Limb (tissue), 2 donors: ENCODE measurements around the gene MCM5.

ENCODE experiments used
- DNase-seq, 2 donors: peaks; one replicate each; pipeline ENCODE4 v3.0.0-alpha.2; 2016; ENCODE audit errors: extremely low spot score in 2 of 2

Gene MCM5

DNA sequence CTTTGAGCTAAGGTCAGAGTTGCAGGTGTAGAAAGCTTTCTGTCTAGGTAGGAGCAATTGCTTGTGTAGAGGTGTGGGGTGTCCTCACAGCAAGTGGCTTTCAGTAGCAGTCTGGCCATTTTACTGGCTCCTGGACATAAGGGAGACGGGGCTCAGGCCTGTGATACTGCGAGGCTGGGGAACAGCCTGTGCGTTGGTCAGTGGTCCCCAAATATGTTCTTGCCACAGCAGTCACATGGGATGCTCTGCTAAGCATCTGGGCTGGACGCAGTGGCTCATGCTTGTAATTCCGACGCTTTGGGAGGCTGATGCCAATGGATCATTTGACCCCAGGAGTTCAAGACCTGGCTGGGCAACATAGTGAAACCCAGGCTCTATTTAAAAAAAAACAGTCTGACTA lies 1.9 kb downstream of the MCM5 start:
- DNase-seq = no peak

DNA sequence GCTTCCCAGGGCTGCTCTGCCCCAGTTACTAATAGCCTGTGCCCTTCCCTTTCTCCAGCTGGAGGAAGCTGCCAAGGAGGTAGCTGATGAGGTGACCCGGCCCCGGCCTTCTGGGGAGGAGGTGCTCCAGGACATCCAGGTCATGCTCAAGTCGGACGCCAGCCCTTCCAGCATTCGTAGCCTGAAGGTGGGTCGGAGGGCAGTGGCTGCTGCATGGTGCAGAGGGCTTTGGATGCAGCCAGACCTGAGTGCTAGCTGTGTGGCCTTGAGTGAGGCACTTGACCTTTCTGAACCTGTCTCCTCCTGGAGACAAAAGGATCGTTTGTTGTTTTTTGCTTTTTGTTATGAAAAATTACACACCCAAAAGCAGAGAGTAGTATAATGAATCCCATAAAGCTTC lies 3.4 kb downstream of the MCM5 start:
- DNase-seq = no peak

GRCh38 chr22:35404176-35404575 lies 4.2 kb downstream of the MCM5 start:
- no peak for DNase-seq

DNA sequence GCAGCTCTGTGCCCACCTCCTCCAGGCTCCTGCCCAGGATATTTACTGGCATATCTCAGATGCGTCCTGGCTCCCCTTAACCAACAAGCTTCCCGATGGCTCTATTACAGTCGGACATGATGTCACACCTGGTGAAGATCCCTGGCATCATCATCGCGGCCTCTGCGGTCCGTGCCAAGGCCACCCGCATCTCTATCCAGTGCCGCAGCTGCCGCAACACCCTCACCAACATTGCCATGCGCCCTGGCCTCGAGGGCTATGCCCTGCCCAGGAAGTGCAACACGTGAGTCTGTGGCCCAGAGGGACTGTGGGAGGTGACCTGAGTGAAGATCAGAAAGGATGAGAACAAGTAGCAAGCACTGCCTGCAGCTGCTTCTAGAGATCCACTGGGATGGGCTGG lies 6.5 kb downstream of the MCM5 start:
- no peak for DNase-seq

DNA sequence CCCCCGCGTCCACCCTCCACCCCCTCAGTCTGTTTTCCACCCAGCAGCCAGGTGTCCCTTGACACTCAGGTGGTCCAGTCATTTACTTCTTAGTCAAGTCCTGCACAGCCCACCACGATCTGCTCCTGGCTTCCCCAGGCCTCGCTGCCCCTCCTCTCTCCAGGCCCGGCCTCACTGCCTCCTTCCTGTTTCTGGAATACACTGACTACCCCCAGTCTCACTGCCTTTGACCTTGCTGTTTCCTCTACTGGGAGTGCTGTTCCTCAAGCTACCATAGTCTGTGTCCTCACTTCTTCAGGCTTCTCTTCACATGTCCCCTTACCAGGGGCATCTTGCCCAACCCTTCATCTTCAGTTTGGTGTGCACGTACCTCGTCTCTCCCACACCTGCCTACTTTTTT lies 7.4 kb downstream of the MCM5 start:
- DNase-seq = no peak

GRCh38 chr22:35409783-35410662 lies 10.1 kb downstream of the MCM5 start:
- DNase-seq = no peak

DNA sequence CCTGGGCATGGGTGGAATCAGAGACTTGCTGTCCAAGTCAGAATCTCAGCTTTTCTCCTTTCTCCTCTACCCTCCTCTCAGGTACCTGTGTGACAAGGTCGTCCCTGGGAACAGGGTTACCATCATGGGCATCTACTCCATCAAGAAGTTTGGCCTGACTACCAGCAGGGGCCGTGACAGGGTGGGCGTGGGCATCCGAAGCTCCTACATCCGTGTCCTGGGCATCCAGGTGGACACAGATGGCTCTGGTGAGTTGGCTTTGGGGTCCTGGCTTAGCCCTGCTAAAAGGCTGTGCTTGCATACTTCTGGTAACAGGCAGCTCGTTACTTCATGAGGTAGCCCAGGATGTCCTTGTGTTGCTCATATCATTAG lies 10.7 kb downstream of the MCM5 start:
- DNase-seq = no peak

DNA sequence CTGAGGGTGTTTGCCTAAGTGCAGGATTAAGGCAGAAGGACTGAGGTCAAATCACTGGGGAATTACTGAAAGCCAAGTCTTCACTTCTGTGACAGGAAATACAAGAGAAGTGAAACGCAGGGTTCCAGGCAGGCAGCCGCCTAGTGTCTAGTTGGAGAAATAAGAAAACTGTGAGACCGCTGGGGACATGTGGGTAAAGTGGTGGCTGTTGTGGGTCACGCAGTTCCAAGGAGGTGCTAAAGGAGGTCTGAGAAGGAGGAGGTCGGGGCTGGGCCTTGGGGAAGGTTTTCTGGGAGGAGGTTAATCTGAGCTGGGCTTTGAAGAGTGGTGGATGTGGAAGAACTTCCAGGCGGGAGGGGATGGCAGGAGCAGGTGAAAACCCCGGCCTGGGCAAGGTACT lies 11.2 kb downstream of the MCM5 start:
- no peak for DNase-seq

DNA sequence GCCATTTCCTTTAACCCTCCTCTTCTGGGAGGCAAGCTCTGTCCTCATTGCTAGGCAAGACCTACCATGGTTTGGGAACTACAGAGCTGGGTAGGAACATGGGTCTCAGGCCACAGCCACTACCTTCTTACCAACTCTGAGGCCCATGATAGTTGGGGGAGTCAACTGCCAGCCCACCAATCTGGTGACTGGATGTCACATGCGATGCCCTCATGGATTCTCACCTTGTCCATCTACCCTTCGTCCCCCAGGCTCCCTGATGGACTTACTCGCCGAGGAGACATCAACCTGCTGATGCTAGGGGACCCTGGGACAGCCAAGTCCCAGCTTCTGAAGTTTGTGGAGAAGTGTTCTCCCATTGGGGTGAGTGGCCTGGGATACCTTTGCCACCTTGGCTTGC lies 13.7 kb downstream of the MCM5 start:
- no peak for DNase-seq

- no peak for DNase-seq
Observed at GRCh38 chr22:35417606-35418005, 17.7 kb downstream of the MCM5 start.

DNA sequence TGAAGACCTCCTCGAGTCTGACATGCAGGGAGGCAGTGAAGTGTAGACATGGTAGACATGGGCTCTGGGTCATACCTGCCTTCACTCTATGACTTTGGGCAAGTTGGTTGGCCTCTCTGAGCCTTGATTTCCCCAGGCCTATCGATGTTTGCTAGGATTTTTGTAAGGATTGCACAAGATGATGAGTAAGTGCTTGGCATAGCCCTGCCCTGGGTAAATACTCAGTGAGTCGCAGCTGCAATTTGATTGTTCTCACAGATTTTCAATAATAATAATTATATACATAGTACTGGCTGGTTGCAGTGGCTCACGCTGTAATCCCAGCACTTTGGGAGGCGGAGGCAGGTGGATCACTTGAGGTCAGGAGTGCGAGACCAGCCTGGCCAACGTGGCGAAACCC lies 18.1 kb downstream of the MCM5 start:
- no peak for DNase-seq

DNA sequence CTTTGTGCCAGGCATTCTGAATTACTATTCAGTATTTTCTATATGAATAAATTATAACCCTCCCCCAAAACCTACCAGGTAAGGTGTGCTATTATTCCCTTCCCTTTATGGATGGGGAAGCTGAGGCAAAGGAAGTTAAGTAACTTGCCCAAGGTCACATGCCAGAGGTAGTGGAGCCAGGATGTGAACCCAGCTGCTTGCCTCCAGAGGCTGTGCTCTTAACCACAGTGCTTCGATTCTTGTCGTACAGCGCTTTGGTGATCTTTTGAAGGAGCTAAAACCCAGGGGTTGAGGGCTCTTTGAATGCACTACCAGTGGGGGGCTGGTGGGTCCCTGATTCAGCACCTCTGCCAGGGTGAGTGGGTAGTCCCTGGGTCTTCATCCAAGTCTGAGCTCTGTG lies 18.8 kb downstream of the MCM5 start:
- DNase-seq = no peak

- DNase-seq = no peak
Observed at GRCh38 chr22:35419756-35420155, 19.8 kb downstream of the MCM5 start.

GRCh38 chr22:35421121-35421520 lies 21.2 kb downstream of the MCM5 start:
- DNase-seq = no peak

GRCh38 chr22:35422145-35422544 lies 22.2 kb downstream of the MCM5 start:
- DNase-seq = no peak

- DNase-seq = no peak
Observed at GRCh38 chr22:35422936-35423335, 23.0 kb downstream of the MCM5 start.

DNA sequence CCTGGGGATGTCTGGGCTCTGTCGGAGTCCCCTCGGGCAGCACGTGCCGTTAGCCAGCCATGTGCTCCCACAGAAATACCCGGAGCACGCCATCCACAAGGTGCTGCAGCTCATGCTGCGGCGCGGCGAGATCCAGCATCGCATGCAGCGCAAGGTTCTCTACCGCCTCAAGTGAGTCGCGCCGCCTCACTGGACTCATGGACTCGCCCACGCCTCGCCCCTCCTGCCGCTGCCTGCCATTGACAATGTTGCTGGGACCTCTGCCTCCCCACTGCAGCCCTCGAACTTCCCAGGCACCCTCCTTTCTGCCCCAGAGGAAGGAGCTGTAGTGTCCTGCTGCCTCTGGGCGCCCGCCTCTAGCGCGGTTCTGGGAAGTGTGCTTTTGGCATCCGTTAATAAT lies 24.1 kb downstream of the MCM5 start:
- DNase-seq = no peak

GRCh38 chr22:35424761-35425160 lies 24.8 kb downstream of the MCM5 start:
- DNase-seq = no peak

- DNase-seq = no peak
Observed at GRCh38 chr22:35425546-35425945, 25.6 kb downstream of the MCM5 start.

DNA sequence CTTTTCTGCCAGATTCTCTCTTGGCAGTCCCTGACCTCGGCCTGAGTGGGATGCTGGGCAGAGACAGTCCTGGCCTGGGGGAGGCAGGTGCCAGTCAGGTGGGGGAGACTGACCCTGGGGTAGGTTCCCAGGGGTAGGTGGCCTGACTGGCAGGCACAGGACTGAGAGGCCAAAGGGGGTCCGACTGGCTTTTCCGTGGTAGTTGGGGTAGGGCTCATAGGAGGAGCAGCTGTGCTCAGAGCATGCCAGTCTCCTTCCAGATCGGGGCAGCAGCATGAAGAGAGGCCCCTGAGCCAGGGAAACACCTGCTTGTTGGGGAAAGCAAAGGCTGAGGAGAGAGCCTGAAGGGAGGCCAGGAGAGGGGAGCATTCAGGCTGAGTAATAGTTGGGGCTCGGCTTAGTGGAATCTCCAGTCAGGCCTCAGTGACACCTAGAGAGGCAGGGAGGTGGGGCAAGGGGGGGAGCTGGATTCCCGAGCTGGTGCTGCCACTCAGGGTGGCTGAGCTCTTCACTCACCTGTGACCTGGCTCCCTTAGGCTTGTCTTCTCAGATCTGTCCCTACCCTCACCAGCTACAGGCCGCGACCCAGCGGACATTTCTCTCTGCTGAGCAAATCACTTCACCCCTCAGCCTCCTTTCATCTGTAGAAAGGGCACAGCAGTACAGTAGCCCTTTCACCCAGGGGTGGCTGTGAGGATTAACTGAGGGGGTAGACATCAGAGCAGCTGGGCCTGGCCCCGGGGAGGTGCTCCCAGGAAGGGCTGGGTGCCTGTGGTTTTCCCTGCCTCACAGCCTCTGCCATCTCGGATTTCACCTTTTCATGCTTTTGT lies 26.2 kb downstream of the MCM5 start:
- no peak for DNase-seq

- no peak for DNase-seq
Observed at GRCh38 chr22:35426801-35427140, 26.8 kb downstream of the MCM5 start.

GRCh38 chr22:35430897-35431322 lies 31.0 kb downstream of the MCM5 start:
- peak; percentile 65 to 92 for DNase-seq
